Loucy (cell line): ENCODE measurements around the gene ELMO1.

Experiments used
- CTCF ChIP-seq: fragments of 200-600 bp; sonication (generic); conservative IDR thresholded peaks from 2 replicates; pipeline ENCODE4 v1.5.1; 2014; ENCODE audit warnings: mild to moderate bottlenecking, antibody characterized with exemption, low read length
- EZH2phosphoT487 ChIP-seq: fragments of 200-600 bp; IDR thresholded peaks from 2 replicates; pipeline ENCODE4 v1.6.1; 2018; ENCODE audit warnings: antibody characterized with exemption, mild to moderate bottlenecking, moderate library complexity, borderline replicate concordance

GRCh38 chr7:36994456-36995112 lies 454.1 kb downstream of the ELMO1 start:
- TF ChIP-seq EZH2phosphoT487 = no peak
- TF ChIP-seq CTCF = no peak
